Activated T-cell treated with anti-CD3 and anti-CD28 coated beads for 1 hour (primary cell): Measurements from ENCODE around the gene TNNC1.

Experiments used
- DNase-seq: peaks from one replicate; pipeline ENCODE4 v3.0.0-alpha.2; 2020; ENCODE audit warnings: low read depth

Gene TNNC1

GRCh38 chr3:52453496-52454249, at the start of gene TNNC1:
TSS of gene TNNC1 (minus strand) at chr3:52454041. CDS start at chr3:52454015, 26 bp downstream.
- no peak for DNase-seq

GRCh38 chr3:52502808-52503350, 49.0 kb upstream of the TNNC1 start:
- no peak for DNase-seq

GRCh38 chr3:52502001-52502400, 48.2 kb upstream of the TNNC1 start:
- DNase-seq = no peak

GRCh38 chr3:52501046-52501445, 47.2 kb upstream of the TNNC1 start:
- no peak for DNase-seq

- no peak for DNase-seq
Measured at GRCh38 chr3:52498137-52499054, 44.6 kb upstream of the TNNC1 start.

- DNase-seq = no peak
Measured at GRCh38 chr3:52495777-52496602, 42.1 kb upstream of the TNNC1 start.

- DNase-seq = no peak
Measured at GRCh38 chr3:52494886-52495495, 41.1 kb upstream of the TNNC1 start, which contains the start of gene STAB1. TSS of gene STAB1 (plus strand) at chr3:52495338. CDS start at chr3:52495414, 76 bp downstream.

- no peak for DNase-seq
Measured at GRCh38 chr3:52494445-52494844, 40.6 kb upstream of the TNNC1 start.

GRCh38 chr3:52493232-52494017, 39.6 kb upstream of the TNNC1 start:
- DNase-seq = no peak

- no peak for DNase-seq
Measured at GRCh38 chr3:52492059-52492458, 38.2 kb upstream of the TNNC1 start.

- DNase-seq = no peak
Measured at GRCh38 chr3:52490939-52491526, 37.2 kb upstream of the TNNC1 start.

GRCh38 chr3:52490035-52490938, 36.4 kb upstream of the TNNC1 start:
- no peak for DNase-seq

GRCh38 chr3:52489453-52489852, 35.6 kb upstream of the TNNC1 start:
- DNase-seq = no peak

GRCh38 chr3:52488746-52489145, 34.9 kb upstream of the TNNC1 start:
- no peak for DNase-seq

- DNase-seq = no peak
Measured at GRCh38 chr3:52487788-52488691, 34.2 kb upstream of the TNNC1 start.

GRCh38 chr3:52487050-52487787, 33.4 kb upstream of the TNNC1 start:
- no peak for DNase-seq
